DND-41 (cell line): Measurements from ENCODE around the gene CPT2.

Experiments
- ATAC-seq: fragments of 200-7000 bp; cut with Tn5 transposase; 3 replicates; pipeline ENCODE4 v1.9.1; 2021; ENCODE audit warnings: low read depth; ENCODE audit not compliant: insufficient read depth
- DNase-seq: peaks from one replicate; pipeline ENCODE4 v3.0.0-alpha.2; 2020
- H2AFZ ChIP-seq: 2 replicates; pipeline ENCODE4 v1.6.0; 2012; ENCODE audit warnings: low read depth, low read length
- H3K27ac ChIP-seq: 2 replicates; pipeline ENCODE4 v1.5.1; 2012; ENCODE audit warnings: low read length, inconsistent platforms
- H3K27me3 ChIP-seq: fragments of 200-600 bp; sonication (generic); 2 replicates; pipeline ENCODE4 v1.6.0; 2012; ENCODE audit warnings: low read length, mild to moderate bottlenecking, inconsistent platforms; ENCODE audit not compliant: insufficient read depth, poor library complexity
- H3K36me3 ChIP-seq: 2 replicates; pipeline ENCODE4 v1.5.1; 2012; ENCODE audit warnings: low read length, inconsistent platforms; ENCODE audit not compliant: insufficient read depth
- H3K4me1 ChIP-seq: 2 replicates; pipeline ENCODE4 v1.5.1; 2012; ENCODE audit warnings: mild to moderate bottlenecking, low read length; ENCODE audit not compliant: insufficient read depth
- H3K4me2 ChIP-seq: 2 replicates; pipeline ENCODE4 v1.6.0; 2012; ENCODE audit warnings: mild to moderate bottlenecking, moderate library complexity, low read length, inconsistent platforms; ENCODE audit not compliant: insufficient read depth
- H3K4me3 ChIP-seq, 2 experiments: fragments of 200-600 bp in 1 of 2; shearing (Covaris generic) in 1 of 2; 2 replicates each; pipeline ENCODE4 v1.5.1; 2012 to 2016; ENCODE audit warnings: inconsistent platforms in 2 of 2, low read length in 2 of 2, mild to moderate bottlenecking in 2 of 2, low read depth in 1 of 2, moderate library complexity in 1 of 2
- H3K79me2 ChIP-seq: 2 replicates; pipeline ENCODE4 v1.6.0; 2012; ENCODE audit warnings: low read length, inconsistent platforms; ENCODE audit not compliant: insufficient read depth
- H3K9ac ChIP-seq: 2 replicates; pipeline ENCODE4 v1.6.0; 2012; ENCODE audit warnings: low read depth, mild to moderate bottlenecking, inconsistent platforms, low read length, moderate library complexity
- H3K9me3 ChIP-seq: 2 replicates; pipeline ENCODE4 v1.5.1; 2012; ENCODE audit warnings: low read length, moderate library complexity, mild to moderate bottlenecking, inconsistent platforms; ENCODE audit not compliant: insufficient read depth, severe bottlenecking
- H4K20me1 ChIP-seq: 2 replicates; pipeline ENCODE4 v1.6.0; 2012; ENCODE audit warnings: low read length; ENCODE audit not compliant: insufficient read depth
- EZH2 ChIP-seq: IDR thresholded peaks from 3 replicates; pipeline ENCODE4 v1.6.1; 2012; ENCODE audit warnings: borderline replicate concordance, low read depth, mild to moderate bottlenecking, moderate library complexity, low read length, inconsistent platforms; ENCODE audit not compliant: severe bottlenecking
- TF ChIP-seq, protein P1 (sequence below): IDR thresholded peaks from 2 replicates; pipeline ENCODE4 v1.5.1; 2012; ENCODE audit warnings: borderline replicate concordance, low read length, moderate library complexity, mild to moderate bottlenecking; ENCODE audit not compliant: poor library complexity, severe bottlenecking; ENCODE audit errors: extremely low read depth

CPT2 gene

DNA sequence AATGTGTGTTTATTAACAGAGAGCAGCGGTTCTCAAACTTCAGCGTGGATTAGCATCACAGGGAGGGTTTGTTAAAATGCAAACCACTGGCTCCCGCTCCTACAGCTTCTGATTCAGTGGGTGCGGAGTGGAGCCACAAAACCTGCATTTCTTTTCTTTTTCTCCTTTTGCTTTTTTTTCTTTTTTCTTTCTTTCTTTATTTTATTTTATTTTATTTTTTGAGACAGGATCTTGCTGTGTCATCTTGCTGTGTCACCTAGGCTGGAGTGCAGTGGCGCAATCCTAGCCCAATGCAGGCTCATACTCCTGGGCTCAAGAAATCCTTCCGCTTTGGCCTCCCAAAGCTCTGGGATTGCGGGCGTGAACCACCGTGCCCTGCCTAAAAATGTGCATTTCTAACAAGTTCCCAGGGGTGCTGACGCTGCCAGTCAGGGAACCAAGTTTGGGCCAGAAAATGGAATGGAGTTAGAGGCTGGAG lies 33.3 kb upstream of the CPT2 start:
- no peak for DNase-seq
- peaks cover 16% of the 10 kb centered on the region for H3K27me3 ChIP-seq
- no peak overlapping the region for H3K4me2 ChIP-seq
- ATAC-seq, result no peak
- no peak overlapping the region for H3K4me3 ChIP-seq
- no peak overlapping the region for H2AFZ ChIP-seq
- H4K20me1 ChIP-seq, result peaks cover 3% of the 10 kb centered on the region; the same call in 1 of the 2 replicates
- H3K4me1 ChIP-seq, result no peaks in the 10 kb centered on the region
- TF ChIP-seq EZH2, result no peak
- TF ChIP-seq, protein P1, sequence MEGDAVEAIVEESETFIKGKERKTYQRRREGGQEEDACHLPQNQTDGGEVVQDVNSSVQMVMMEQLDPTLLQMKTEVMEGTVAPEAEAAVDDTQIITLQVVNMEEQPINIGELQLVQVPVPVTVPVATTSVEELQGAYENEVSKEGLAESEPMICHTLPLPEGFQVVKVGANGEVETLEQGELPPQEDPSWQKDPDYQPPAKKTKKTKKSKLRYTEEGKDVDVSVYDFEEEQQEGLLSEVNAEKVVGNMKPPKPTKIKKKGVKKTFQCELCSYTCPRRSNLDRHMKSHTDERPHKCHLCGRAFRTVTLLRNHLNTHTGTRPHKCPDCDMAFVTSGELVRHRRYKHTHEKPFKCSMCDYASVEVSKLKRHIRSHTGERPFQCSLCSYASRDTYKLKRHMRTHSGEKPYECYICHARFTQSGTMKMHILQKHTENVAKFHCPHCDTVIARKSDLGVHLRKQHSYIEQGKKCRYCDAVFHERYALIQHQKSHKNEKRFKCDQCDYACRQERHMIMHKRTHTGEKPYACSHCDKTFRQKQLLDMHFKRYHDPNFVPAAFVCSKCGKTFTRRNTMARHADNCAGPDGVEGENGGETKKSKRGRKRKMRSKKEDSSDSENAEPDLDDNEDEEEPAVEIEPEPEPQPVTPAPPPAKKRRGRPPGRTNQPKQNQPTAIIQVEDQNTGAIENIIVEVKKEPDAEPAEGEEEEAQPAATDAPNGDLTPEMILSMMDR, result no peak
- H3K36me3 ChIP-seq, result no peaks in the 10 kb centered on the region
- no peak overlapping the region for H3K9ac ChIP-seq
- H3K27ac ChIP-seq, result no peak overlapping the region
- no peaks in the 10 kb centered on the region for H3K79me2 ChIP-seq
- no peaks in the 10 kb centered on the region for H3K9me3 ChIP-seq

DNA sequence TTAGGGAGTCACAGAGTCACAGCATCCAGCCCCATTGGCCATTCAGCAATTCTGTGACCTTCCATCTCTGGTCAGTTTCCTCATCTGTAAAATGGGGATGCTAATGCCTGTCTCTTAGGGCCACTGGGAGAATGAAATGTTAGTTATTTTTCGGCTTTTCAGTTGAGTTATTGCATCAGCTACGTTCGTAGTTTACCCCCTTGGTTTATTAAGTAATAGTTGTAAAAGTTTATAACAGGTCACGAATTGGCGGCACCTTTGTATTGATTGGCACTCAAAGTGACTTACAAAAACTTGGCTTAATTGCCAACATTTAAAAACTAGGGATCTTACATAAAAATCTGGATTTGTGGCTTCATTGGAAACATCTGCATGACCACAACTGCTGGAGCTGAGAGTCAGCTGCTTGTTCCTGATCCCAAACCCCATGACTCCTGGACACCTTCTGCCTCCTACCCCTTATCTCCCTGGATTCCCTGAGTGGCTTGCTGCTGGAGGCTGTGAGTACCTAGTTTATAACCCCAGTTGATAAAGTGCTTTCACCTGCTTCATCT lies 31.1 kb upstream of the CPT2 start:
- Histone ChIP-seq H3K79me2 (no peaks in the 10 kb centered on the region), H3K4me3 (no peak overlapping the region), H3K9ac (no peak overlapping the region), H3K4me2 (no peak overlapping the region), H3K36me3 (no peaks in the 10 kb centered on the region), H3K4me1 (no peaks in the 10 kb centered on the region), H2AFZ (no peak overlapping the region), H3K27ac (no peak overlapping the region), H3K27me3 (peaks cover 16% of the 10 kb centered on the region), H4K20me1 (peaks cover 3% of the 10 kb centered on the region; the same call in 1 of the 2 replicates), H3K9me3 (no peaks in the 10 kb centered on the region)
- ATAC-seq, result no peak
- no peak for TF ChIP-seq EZH2
- DNase-seq, result no peak

DNA sequence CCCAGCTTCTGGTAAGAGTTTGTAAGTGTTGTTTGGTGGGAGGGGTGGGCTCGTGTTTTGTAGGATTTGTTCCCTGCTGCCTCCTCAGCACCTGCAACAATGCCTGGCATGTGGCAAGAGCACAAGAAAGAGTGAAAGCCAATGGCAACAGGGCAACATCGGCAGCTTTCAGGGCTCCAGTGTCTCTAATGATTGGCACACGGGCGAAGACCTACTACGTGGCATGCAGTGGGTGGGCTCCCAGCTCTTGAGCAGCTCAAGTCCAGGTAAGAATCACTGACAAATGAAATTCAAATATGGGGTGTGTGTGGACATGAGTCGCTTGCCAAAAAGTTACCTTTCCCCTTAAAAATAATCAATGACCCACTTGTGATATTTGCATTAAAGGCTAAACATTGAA lies 30.3 kb upstream of the CPT2 start:
- Histone ChIP-seq H2AFZ (no peak overlapping the region), H3K27ac (no peak overlapping the region), H3K4me1 (no peaks in the 10 kb centered on the region), H3K27me3 (peaks cover 16% of the 10 kb centered on the region), H4K20me1 (no peaks in the 10 kb centered on the region), H3K79me2 (no peaks in the 10 kb centered on the region), H3K4me3 (no peak overlapping the region), H3K4me2 (no peak overlapping the region), H3K9me3 (no peaks in the 10 kb centered on the region), H3K9ac (no peak overlapping the region), H3K36me3 (no peaks in the 10 kb centered on the region)
- DNase-seq, result no peak
- no peak for TF ChIP-seq EZH2
- TF ChIP-seq, protein P1, result no peak
- no peak for ATAC-seq

DNA sequence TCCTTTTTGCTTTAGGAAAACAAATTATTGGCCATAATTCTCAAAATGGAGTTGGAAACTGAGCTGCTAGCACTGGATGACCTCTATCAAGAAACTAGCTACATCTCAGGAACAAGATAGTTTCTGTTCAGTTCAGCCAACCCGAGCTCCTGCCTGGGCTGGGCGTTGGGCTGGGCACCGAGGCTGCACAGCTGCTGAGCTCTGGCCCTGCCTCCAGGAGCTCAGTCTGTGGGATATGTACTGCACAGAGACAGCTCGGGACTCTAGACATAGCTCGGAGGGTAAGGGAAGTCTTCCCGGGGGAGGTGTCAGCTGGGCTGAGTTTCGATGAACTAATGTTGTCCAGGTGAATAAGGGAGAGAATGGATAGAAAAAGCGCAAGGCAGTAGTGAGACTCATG lies 29.7 kb upstream of the CPT2 start:
- Histone ChIP-seq H3K4me3 (no peak overlapping the region), H3K4me2 (no peak overlapping the region), H3K4me1 (no peaks in the 10 kb centered on the region), H3K27me3 (peaks cover 19% of the 10 kb centered on the region), H4K20me1 (no peaks in the 10 kb centered on the region), H2AFZ (no peak overlapping the region), H3K27ac (no peak overlapping the region), H3K9ac (no peak overlapping the region), H3K36me3 (no peaks in the 10 kb centered on the region), H3K9me3 (no peaks in the 10 kb centered on the region), H3K79me2 (no peaks in the 10 kb centered on the region)
- ATAC-seq (no peak), DNase-seq (no peak)
- TF ChIP-seq, protein P1, result no peak
- TF ChIP-seq EZH2, result no peak
